ENCODE results near the gene TYRO3. TPM values are rescaled to one million over a fixed set of nuclear protein-coding genes. Genes with fewer than 3 reads are reported as not detected.

TYRO3 gene
- polyA plus RNA-seq, 1 of the 3 experiments (the other 2 are of a cell fraction): 8.7 TPM

- Histone ChIP-seq H3K9me2 (no peaks in the 10 kb centered on the region), H2AFZ (ENCODE audit: low read depth) (peak overlapping the region; percentile 71), H3K79me2 (ENCODE audit: insufficient read depth) (peaks cover 37% of the 10 kb centered on the region), H3K4me1 (ENCODE audit: control insufficient read depth in 1 of 2, insufficient read depth in 2 of 2, low read depth in 1 of 2, low read length in 1 of 2) (peaks cover 4 to 11% of the 10 kb centered on the region in 2 experiments; a peak in 2 of 4 replicates), H3K9me3 (no peaks in the 10 kb centered on the region), H3K27ac (ENCODE audit: low read depth in 2 of 2, low read length in 1 of 2) (peak overlapping the region; percentile 64 to 78), H3K36me3 (replicated peaks in 1 of 2; ENCODE audit: control insufficient read depth in 1 of 2, insufficient read depth in 2 of 2, low read length in 1 of 2) (no peaks in the 10 kb centered on the region), H3K4me3 (ENCODE audit: low read depth in 2 of 2, low read length in 1 of 2) (peak overlapping the region; percentile 75 to 76), H3K4me2 (peak overlapping the region; percentile 89), H3F3A (replicated peaks; ENCODE audit: insufficient read depth) (peaks cover 5% of the 10 kb centered on the region), H4K20me1 (ENCODE audit: insufficient read depth) (no peaks in the 10 kb centered on the region), H3K27me3 (ENCODE audit: insufficient read depth) (no peaks in the 10 kb centered on the region), H3K9ac (peak overlapping the region; percentile 86)
- no peak for TF ChIP-seq CHD2 (IDR thresholded peaks at IDR 0.05; ENCODE audit: low read length, partially characterized antibody)
- no peak for TF ChIP-seq GATA2 (CRISPR knock-in tag; IDR thresholded peaks at IDR 0.05)
- no peak for TF ChIP-seq FOXM1 (IDR thresholded peaks at IDR 0.05; ENCODE audit: low read depth)
- TF ChIP-seq NFIC (IDR thresholded peaks at IDR 0.05; ENCODE audit: borderline replicate concordance): no peak
- no peak for TF ChIP-seq USF2 (IDR thresholded peaks at IDR 0.05; ENCODE audit: borderline replicate concordance, low read depth, low read length)
- TF ChIP-seq FOXJ3 (CRISPR knock-in tag; IDR thresholded peaks at IDR 0.05): no peak
- TF ChIP-seq, protein P1, sequence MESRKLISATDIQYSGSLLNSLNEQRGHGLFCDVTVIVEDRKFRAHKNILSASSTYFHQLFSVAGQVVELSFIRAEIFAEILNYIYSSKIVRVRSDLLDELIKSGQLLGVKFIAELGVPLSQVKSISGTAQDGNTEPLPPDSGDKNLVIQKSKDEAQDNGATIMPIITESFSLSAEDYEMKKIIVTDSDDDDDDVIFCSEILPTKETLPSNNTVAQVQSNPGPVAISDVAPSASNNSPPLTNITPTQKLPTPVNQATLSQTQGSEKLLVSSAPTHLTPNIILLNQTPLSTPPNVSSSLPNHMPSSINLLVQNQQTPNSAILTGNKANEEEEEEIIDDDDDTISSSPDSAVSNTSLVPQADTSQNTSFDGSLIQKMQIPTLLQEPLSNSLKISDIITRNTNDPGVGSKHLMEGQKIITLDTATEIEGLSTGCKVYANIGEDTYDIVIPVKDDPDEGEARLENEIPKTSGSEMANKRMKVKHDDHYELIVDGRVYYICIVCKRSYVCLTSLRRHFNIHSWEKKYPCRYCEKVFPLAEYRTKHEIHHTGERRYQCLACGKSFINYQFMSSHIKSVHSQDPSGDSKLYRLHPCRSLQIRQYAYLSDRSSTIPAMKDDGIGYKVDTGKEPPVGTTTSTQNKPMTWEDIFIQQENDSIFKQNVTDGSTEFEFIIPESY (IDR thresholded peaks at IDR 0.05; ENCODE audit: borderline replicate concordance, low read depth): no peak
- TF ChIP-seq SIN3A (IDR thresholded peaks at IDR 0.05; ENCODE audit: borderline replicate concordance, low read depth, low read length): no peak
- TF ChIP-seq EP300 (IDR thresholded peaks at IDR 0.05; ENCODE audit: borderline replicate concordance in 1 of 2, low read depth in 1 of 2, low read length in 1 of 2): no peak
- no peak for TF ChIP-seq MXI1 (IDR thresholded peaks at IDR 0.05; ENCODE audit: low read depth, low read length)
- no peak for TF ChIP-seq TCF12 (IDR thresholded peaks at IDR 0.05)
- TF ChIP-seq SMC3 (IDR thresholded peaks at IDR 0.05; ENCODE audit: low read depth, low read length): no peak
- no peak for TF ChIP-seq MEF2A (IDR thresholded peaks at IDR 0.05; ENCODE audit: borderline replicate concordance, low read depth)
- no peak for TF ChIP-seq FOSL2 (IDR thresholded peaks at IDR 0.05; ENCODE audit: borderline replicate concordance, low read depth)
- no peak for TF ChIP-seq PBX3 (IDR thresholded peaks at IDR 0.05)
- TF ChIP-seq IRF3 (IDR thresholded peaks at IDR 0.05; ENCODE audit: low read depth, low read length): no peak
- ChIA-PET POLR2A (interaction anchor here (0.6 to 1.9 kb wide), 20 partner anchors 9 to 352 kb away, joined by 3 to 16 read pairs (median 4); partner anchors contain the start of gene ITPKA), CTCF (interaction anchor here (0.9 to 1.7 kb wide), 3 partner anchors 13 to 15 kb away, joined by 3 to 9 read pairs (median 4); no protein-coding TSS in a partner anchor)
- DNase-seq: no peak
- WGBS (ENCODE audit: low lambda C conversion rate): 1% methylated on average over 8 of the region's 8 CpGs
Observed at GRCh38 chr15:41543521-41543870, 15.5 kb upstream of the TYRO3 start.
